HG02759 (cell line): ENCODE results near the gene SUN3.
"Not testable (repeated sequence)": the region's sequence is repeated elsewhere in the genome, so short reads cannot be mapped to it uniquely, and the experiment has no call there.

Experiments used
- ATAC-seq: cut with Tn5 transposase; IDR thresholded peaks from one replicate; pipeline ENCODE4 v1.9.1; 2021; ENCODE audit warnings: mild to moderate bottlenecking, moderate library complexity; ENCODE audit not compliant: unreplicated experiment

Gene SUN3

GRCh38 chr7:48033922-48034321 is 5.0 kb upstream of the SUN3 start:
- no peak for ATAC-seq

GRCh38 chr7:48031111-48031510 is 2.2 kb upstream of the SUN3 start:
- no peak for ATAC-seq

GRCh38 chr7:48025624-48026023 is 3.3 kb downstream of the SUN3 start:
- ATAC-seq: no peak

- ATAC-seq: no peak
Observed at GRCh38 chr7:48017674-48018073, 11.2 kb downstream of the SUN3 start.

GRCh38 chr7:48016641-48017040 is 12.3 kb downstream of the SUN3 start:
- ATAC-seq: no peak

- ATAC-seq: no peak
Observed at GRCh38 chr7:48011951-48012350, 17.0 kb downstream of the SUN3 start.

GRCh38 chr7:48011323-48011722 is 17.6 kb downstream of the SUN3 start:
- ATAC-seq: no peak

GRCh38 chr7:48009954-48010353 is 19.0 kb downstream of the SUN3 start:
- ATAC-seq: no peak

- ATAC-seq: no peak
Observed at GRCh38 chr7:48009257-48009656, 19.6 kb downstream of the SUN3 start.

GRCh38 chr7:48006866-48007265 is 22.0 kb downstream of the SUN3 start:
- ATAC-seq: no peak

GRCh38 chr7:48004638-48005037 is 24.3 kb downstream of the SUN3 start:
- peak; percentile 66 for ATAC-seq

GRCh38 chr7:48004032-48004431 is 24.9 kb downstream of the SUN3 start:
- ATAC-seq: no peak

GRCh38 chr7:48000164-48000563 is 28.7 kb downstream of the SUN3 start:
- not testable (repeated sequence) for ATAC-seq

GRCh38 chr7:47999413-47999812 is 29.5 kb downstream of the SUN3 start:
- ATAC-seq: no peak

- no peak for ATAC-seq
Observed at GRCh38 chr7:47992446-47992845, 36.5 kb downstream of the SUN3 start.

- ATAC-seq: peak; percentile 99
Observed at GRCh38 chr7:47991741-47992311, 37.1 kb downstream of the SUN3 start.

GRCh38 chr7:47991270-47991669 is 37.6 kb downstream of the SUN3 start:
- no peak for ATAC-seq

- no peak for ATAC-seq
Observed at GRCh38 chr7:47990592-47990991, 38.3 kb downstream of the SUN3 start.

- ATAC-seq: not testable (repeated sequence)
Observed at GRCh38 chr7:47989607-47990400, 39.1 kb downstream of the SUN3 start.

- ATAC-seq: no peak
Observed at GRCh38 chr7:47988496-47989386, 40.2 kb downstream of the SUN3 start.

GRCh38 chr7:47982610-47983009 is 46.3 kb downstream of the SUN3 start:
- ATAC-seq: no peak

- ATAC-seq: not testable (repeated sequence)
Observed at GRCh38 chr7:47980648-47981047, 48.3 kb downstream of the SUN3 start.
